Astrocyte (in vitro differentiated cells and primary cell): ENCODE data around the gene SEL1L2. TPM values are rescaled to one million over a fixed set of nuclear protein-coding genes. Genes with fewer than 3 reads are reported as not detected.

Experiments used
- total RNA-seq: library from RNA; stranded (reverse); gene quantifications from 2 replicates; pipeline ENCODE4 v1.2.1, GENCODE V29; 2021

Gene SEL1L2
- total RNA-seq, 1 donor from 2014 or later, result not detected

Other genes starting within 250 kb of the SEL1L2 start
- gene ESF1, start 205.7 kb downstream of the SEL1L2 start, total RNA-seq, result 13.9 and 14.0 TPM in 2 replicates
- 27.3 and 31.6 TPM in 2 replicates for gene NDUFAF5, start 205.6 kb downstream of the SEL1L2 start, total RNA-seq
- 2.4 and 2.8 TPM in 2 replicates for gene MACROD2, start 4.9 kb upstream of the SEL1L2 start, total RNA-seq